ENCODE results near the gene TXNRD2. TPM values are rescaled to one million over a fixed set of nuclear protein-coding genes. Genes with fewer than 3 reads are reported as not detected.

Gene TXNRD2
- total RNA-seq, 4 donors from 2014 or later: 8.4 to 33.2 (median 15.7) TPM

- 89% methylated on average over 8 of the region's 20 CpGs for WGBS
- Histone ChIP-seq H3K27ac (no peak overlapping the region), H3K4me3 (no peak overlapping the region), H3K36me3 (no peaks in the 10 kb centered on the region), H3K27me3 (no peaks in the 10 kb centered on the region), H3K4me1 (peaks cover 54% of the 10 kb centered on the region), H3K9me3 (no peaks in the 10 kb centered on the region)
- peak; percentile 61 to 64 for DNase-seq (ENCODE audit: low spot score in 2 of 2)
- TF ChIP-seq POLR2AphosphoS5 (IDR thresholded peaks at IDR 0.05) (no peak), POLR2A (IDR thresholded peaks at IDR 0.05) (no peak), EP300 (IDR thresholded peaks at IDR 0.05) (no peak)
- TF ChIP-seq, protein P1, sequence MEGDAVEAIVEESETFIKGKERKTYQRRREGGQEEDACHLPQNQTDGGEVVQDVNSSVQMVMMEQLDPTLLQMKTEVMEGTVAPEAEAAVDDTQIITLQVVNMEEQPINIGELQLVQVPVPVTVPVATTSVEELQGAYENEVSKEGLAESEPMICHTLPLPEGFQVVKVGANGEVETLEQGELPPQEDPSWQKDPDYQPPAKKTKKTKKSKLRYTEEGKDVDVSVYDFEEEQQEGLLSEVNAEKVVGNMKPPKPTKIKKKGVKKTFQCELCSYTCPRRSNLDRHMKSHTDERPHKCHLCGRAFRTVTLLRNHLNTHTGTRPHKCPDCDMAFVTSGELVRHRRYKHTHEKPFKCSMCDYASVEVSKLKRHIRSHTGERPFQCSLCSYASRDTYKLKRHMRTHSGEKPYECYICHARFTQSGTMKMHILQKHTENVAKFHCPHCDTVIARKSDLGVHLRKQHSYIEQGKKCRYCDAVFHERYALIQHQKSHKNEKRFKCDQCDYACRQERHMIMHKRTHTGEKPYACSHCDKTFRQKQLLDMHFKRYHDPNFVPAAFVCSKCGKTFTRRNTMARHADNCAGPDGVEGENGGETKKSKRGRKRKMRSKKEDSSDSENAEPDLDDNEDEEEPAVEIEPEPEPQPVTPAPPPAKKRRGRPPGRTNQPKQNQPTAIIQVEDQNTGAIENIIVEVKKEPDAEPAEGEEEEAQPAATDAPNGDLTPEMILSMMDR (IDR thresholded peaks at IDR 0.05): no peak
Observed at GRCh38 chr22:19877626-19878339, 63.8 kb downstream of the TXNRD2 start.

DNA sequence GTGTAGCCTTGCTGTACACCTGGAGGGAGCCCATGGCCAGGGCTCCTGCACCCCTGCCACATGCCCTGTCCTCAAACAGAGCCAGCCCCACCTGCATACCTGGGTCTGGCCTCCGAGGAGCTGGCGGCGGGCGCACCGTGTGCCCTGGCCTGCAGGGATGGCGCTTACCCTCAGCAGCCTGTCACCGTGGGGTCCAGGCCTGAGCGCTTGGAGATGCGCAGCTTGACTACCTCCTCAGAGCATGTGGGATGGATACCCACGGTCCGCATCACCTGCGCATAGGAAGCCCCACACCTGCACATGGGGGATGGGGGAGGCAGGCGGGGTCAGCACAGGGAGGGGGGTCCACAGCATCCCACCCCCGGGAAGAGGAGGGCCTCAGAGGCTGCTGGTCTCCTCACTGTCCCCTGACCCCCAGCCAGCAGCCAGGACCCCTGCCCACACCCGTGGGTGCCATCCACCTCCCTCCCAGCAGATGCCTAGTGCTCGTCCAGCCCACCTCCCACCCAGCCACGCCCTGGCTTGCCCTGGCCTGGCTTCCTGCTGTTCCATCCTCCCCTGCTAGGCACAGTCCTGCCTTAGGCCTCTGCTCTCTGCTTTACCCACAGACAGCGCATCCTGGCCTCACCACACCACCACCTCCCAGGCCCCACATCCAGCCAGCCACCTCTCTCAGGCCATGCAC lies 64.5 kb downstream of the TXNRD2 start:
- Histone ChIP-seq H3K27me3 (no peaks in the 10 kb centered on the region), H3K4me3 (no peak overlapping the region), H3K27ac (no peak overlapping the region), H3K36me3 (no peaks in the 10 kb centered on the region), H3K4me1 (peaks cover 55% of the 10 kb centered on the region), H3K9me3 (no peaks in the 10 kb centered on the region)
- TF ChIP-seq EP300 (IDR thresholded peaks at IDR 0.05) (no peak), POLR2A (IDR thresholded peaks at IDR 0.05) (no peak), POLR2AphosphoS5 (IDR thresholded peaks at IDR 0.05) (no peak)
- TF ChIP-seq, protein P1 (IDR thresholded peaks at IDR 0.05): no peak
- DNase-seq (ENCODE audit: low spot score in 2 of 2): peak; percentile 61 to 70
- WGBS: 92% methylated on average over 10 of the region's 18 CpGs

DNA sequence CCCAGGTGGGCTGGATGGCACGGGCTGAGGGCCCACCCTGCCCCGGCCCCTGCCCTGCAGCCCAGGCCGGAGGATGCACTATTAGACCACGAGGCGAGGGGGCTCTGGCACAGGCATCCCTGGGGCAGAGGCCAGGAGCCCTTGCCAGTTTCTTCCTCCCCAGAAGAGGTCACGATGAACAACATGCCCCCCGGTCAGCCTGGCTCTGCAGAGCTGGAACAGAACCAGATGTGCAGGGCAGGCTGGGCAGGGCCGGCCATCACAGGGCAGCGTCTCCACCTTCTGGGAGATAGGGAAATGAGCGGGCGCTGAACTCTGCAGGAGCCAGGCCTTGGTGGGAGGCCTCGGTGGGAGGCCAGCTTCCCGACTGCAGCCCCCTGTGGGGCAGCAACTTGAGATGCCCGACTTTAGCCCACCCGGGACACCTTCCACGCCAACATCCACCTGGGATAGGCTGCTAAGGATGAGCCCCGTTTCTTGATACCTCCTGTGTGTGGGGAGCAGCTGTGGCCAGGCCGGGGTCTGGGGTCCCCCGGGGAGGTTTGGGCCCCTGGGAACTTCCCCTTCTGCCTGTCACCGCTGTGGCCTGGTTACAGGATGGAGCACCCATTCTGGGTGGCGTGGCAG lies 65.2 kb downstream of the TXNRD2 start:
- Histone ChIP-seq H3K4me1 (peaks cover 49% of the 10 kb centered on the region), H3K27me3 (no peaks in the 10 kb centered on the region), H3K9me3 (no peaks in the 10 kb centered on the region), H3K4me3 (no peak overlapping the region), H3K36me3 (no peaks in the 10 kb centered on the region), H3K27ac (no peak overlapping the region)
- peak; percentile 59 to 69 for DNase-seq (ENCODE audit: low spot score in 2 of 2)
- TF ChIP-seq, protein P1 (IDR thresholded peaks at IDR 0.05): no peak
- no peak for TF ChIP-seq POLR2A (IDR thresholded peaks at IDR 0.05)
- no peak for TF ChIP-seq EP300 (IDR thresholded peaks at IDR 0.05)
- TF ChIP-seq POLR2AphosphoS5 (IDR thresholded peaks at IDR 0.05): no peak
- no CpG with 5 or more reads among the region's 21 CpGs for WGBS

DNA sequence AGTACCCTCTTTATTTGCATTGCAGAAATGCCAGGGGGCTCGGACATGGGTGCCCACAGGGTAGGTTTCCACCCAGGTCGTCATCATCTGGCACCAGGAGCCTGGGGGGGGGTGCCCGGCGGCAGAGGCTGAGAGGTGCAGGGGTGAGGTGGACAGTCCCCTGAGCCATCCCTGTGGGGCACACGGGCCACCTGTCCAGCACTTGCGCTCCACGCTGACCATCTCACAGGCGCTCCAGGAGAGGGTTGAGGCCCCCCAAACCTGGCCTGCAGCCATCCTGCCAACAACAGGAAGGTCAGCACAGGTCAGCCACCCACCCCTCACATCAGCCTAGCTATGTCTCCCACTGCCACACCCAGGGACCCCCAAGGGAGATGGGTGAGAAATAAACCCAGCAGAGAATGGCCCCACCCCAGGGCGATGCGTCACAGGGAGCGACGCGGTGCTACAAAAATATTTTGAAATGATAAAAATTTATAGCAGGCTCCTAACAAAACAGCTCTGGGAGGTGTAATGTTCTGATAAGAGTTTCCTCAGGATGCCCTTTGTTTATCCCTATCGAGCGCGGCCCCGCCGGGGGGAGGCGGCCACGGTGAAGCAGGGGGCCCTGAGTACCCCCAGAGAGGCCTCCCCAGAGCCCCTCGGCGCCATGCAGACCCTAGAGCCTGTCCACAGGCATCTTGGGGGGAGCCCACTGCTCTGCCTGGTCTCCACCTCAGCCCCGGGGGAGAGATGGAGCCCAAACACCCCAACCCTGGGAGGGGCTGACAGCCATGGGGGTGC lies 65.9 kb downstream of the TXNRD2 start:
- Histone ChIP-seq H3K36me3 (no peaks in the 10 kb centered on the region), H3K27me3 (no peaks in the 10 kb centered on the region), H3K4me1 (peaks cover 42% of the 10 kb centered on the region), H3K27ac (no peak overlapping the region), H3K9me3 (no peaks in the 10 kb centered on the region), H3K4me3 (no peak overlapping the region)
- TF ChIP-seq, protein P1 (IDR thresholded peaks at IDR 0.05): no peak
- TF ChIP-seq POLR2AphosphoS5 (IDR thresholded peaks at IDR 0.05) (no peak), POLR2A (IDR thresholded peaks at IDR 0.05) (no peak), EP300 (IDR thresholded peaks at IDR 0.05) (no peak)
- peak; percentile 63 to 71 for DNase-seq (ENCODE audit: low spot score in 2 of 2)
- WGBS: 61% methylated on average over 16 of the region's 23 CpGs
